Islet precursor cell (in vitro differentiated cells): Measurements from ENCODE around the gene RPTOR.

ENCODE experiments used
- DNase-seq: peaks from one replicate; pipeline ENCODE4 v3.0.0-alpha.2; 2018

The RPTOR gene

GRCh38 chr17:80544655-80545498, at the start of gene RPTOR:
TSS of gene RPTOR (plus strand) at chr17:80544838. CDS start at chr17:80545630, 792 bp downstream.
- DNase-seq = peak; percentile 96

GRCh38 chr17:80497726-80498241, 46.9 kb upstream of the RPTOR start:
- no peak for DNase-seq

DNA sequence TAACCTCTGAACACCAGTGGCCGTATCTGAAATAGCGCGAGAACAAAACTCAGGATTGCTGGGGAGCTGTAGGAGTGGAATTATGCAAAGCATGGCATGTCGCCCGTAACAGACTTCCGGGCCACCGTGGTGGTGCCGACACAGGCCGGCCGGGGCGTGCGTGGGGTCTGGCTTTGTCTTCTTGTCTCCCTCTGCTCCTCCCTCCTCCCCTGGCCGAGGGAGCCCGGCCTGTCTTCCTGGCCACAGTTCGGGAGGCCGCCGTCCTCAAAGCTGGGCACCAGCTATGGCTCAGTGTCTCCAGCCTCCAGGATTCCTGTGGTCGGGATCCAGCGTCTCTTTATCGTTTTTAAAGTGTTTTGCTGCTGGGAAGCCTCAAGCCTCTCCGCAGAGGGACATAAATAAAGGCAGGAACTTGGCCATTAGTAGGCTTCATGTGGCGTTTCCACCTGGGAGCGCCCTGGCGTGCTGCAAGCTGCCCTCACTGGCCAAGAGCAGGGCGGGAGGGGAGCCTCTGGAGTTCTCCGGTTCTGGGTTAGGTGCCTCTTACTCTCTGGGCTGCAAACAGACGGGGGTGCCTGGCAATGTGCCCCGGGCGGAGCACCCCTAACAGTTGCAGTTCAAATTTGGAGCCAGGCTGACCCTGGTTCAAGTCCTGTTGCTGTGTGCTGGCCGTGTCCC, 46.3 kb upstream of the RPTOR start:
- DNase-seq = peak; percentile 70

DNA sequence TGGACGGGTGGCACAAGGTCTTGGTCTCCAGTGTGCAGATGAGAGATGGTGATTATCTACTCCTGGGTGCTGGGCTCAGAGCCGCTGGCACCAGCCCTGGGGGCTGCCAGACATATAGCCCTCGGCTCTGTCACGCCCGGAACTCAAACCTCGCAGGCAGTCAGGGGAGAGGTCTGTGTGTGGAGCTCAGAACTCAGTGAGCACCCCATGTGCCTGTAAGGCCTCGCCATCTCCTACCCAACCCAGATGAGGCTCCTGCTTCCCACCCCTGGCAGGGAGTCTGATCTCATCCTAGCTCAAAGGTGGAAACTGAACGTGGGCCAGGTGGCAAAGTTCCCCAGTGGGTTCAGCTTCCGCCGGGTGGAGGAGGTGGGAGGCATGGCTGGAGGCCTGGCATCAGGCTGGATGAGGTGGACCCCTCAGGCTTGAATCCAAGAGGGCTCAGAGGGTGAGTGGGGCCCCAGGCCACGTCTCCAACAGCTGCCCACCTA, 45.7 kb upstream of the RPTOR start:
- DNase-seq = no peak

- no peak for DNase-seq
These were observed 45.1 kb upstream of the RPTOR start for GRCh38 chr17:80499560-80499959.

GRCh38 chr17:80499961-80500665, 44.5 kb upstream of the RPTOR start:
- DNase-seq = no peak

DNA sequence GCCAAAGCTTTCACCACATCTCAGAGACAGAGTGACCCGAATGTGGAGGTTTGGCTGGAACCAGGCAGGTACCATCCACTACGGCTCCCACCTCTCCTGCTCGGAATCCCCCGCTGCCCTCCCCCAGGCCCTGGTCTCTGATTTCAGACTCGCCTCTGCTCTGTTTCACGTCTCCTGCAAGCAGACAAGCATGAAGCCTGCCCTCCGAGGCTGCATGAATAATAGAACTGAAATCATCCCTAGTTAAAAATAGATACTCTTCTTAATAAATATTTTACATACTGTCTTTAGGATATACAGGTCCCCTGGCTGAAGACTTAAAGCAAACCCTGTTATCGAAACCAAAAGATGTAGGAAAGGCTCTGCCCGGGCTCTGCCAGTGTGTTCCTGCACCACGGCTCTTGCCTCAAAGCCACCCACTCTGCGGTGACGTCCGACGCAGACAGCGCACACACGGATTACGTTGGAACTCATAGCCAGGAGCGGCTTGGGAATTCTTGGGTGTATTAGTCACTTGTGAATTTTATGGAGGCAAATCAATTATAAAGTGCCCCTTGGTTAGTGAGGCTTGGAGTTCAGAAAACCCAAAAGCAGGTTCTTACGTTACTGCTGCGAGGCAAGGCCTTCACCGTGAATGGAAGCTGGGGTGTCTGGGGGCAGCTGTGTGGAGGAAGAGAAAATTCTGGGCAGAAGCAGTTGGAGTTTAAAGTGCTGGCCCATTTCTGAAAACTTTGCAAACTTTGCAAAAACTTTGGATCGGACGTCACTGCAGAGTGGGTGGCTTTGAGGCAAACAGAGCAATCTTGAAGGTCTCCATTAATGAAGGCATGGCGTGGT, 42.7 kb upstream of the RPTOR start:
- DNase-seq = no peak

- no peak for DNase-seq
These were observed 42.1 kb upstream of the RPTOR start for GRCh38 chr17:80502578-80502877.

- no peak for DNase-seq
These were observed 41.6 kb upstream of the RPTOR start for GRCh38 chr17:80503031-80503430.

DNA sequence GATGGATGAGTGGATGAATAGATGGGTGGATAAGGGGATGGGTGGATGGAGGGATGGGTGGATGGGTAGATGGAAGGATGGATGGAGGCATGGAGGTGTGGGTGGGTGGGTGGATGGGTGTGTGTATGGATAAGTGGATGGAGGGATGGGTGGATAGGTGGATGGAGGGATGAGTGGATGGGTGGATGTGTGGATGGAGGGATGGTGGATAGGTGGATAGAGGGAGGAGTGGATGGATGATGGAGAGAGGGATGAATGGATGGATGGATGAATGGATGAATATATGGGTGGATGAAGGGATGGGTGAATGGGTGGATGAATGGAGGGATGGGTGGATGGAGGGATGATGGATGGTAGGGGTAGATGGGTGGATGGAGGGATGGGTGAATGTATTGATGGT, 40.7 kb upstream of the RPTOR start:
- no peak for DNase-seq

GRCh38 chr17:80504686-80505413, 39.8 kb upstream of the RPTOR start:
- peak; percentile 84 for DNase-seq

DNA sequence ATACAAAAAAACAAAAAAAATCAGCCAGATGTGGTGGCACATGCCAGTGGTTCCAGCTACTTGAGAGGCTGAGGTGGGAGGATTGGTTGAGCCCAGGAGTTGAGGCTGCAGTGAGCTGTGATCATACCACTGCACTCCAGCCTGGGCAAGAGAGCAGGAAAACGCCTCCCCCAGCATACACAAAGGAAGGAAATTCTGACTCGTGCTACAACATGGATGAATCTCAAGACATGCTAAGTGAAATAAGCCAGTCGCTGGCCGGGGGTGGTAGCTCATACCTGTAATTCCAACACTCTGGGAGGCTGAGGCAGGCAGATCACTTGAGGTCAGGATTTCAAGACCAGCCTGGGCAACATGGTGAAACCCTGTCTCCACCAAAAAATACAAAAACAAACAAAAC, 37.5 kb upstream of the RPTOR start:
- DNase-seq = peak; percentile 74

DNA sequence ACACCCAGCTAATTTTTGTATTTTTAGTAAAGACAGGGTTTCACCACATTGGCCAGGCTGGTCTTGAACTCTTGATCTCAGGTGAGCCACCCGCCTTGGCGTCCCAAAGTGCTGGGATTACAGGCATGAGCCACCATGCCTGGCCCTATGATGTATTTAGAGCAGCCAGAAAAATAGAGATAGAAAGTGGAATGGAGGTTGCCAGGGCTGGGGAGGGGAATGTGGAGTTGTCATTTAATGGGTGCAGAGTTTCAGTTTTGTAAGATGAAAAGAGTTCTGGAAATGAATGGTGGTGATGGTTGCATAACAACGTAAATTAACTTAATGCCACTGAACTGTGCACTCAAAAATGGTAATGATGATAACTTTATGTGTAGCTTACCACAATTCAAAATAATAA, 36.7 kb upstream of the RPTOR start:
- DNase-seq = no peak

DNA sequence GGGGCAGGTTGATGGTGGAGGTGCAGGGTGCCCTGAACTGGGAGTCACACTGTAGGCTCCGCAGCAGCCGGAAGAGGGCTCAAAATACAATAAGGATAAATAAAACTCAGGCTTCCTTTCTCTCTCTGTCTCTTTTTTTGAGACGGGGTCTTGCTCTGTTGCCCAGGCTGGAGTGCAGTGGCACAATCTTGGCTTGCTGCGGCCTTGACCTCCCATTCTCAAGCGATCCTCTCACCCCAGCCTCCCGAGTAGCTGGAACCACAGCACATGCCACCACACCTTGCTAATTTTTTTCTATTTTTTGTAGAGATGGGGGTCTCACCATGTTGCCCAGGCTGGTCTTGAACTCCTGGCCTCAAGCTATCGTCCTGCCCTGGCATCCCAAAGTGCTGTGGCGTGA, 35.3 kb upstream of the RPTOR start:
- no peak for DNase-seq

GRCh38 chr17:80510132-80510531, 34.5 kb upstream of the RPTOR start:
- no peak for DNase-seq

DNA sequence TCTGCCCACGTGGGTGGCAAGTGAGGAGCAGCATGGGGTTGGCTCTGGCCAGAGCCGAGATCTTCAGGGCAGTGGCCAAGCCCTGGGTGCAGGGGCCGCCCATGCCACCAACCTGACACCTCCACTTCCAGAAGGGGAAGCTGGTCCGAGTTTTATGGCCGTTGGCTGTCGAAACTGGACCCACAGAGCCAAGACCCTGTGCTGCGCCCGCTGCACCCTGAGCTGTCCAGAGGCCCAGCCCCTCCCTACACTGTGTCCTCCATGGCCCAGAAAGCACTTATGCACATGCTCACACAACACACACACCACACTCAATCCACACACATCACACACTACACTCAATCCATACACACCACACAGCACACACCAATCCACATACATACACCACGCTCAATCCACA, 33.9 kb upstream of the RPTOR start:
- no peak for DNase-seq

GRCh38 chr17:80511222-80512180, 33.1 kb upstream of the RPTOR start:
- peak; percentile 66 for DNase-seq

DNA sequence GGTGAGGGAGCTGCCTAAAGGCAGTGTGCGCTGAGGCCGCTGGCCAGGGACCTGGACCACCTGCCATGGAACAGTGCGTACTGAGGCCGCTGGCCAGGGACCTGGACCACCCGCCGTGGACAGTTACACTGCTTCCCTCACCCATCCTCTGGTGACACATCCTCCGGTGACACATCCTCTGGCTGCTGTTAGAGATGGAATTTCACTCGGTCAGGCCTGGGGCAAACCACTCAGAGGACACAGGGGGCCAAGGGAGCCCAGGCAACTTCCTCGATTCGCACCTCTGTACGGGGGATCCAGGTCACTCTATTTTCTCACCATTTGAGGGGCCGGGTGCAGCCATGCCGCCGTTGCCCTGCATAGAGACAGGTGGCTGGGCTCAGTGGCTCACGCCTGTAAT, 32.4 kb upstream of the RPTOR start:
- peak; percentile 74 for DNase-seq

DNA sequence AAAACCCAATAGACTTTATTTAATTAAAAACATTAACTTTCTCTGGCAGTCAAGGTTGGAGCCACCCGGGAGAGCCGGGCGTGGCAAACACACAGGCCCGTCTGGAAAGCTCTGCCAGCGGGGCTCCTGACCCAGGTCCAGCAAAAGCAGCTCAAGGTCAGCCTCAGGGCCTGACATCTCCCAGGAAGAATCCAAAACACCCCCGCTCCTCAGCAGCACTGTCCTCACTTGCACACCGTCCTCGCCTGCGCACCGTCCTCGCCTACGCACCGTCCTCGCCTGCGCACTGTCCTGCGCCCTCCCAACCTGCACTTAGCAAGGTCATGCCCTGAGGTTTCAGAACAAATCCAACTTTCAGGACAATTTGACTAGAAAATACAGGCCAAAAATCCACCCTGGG, 31.4 kb upstream of the RPTOR start:
- DNase-seq = no peak

- no peak for DNase-seq
These were observed 30.7 kb upstream of the RPTOR start for GRCh38 chr17:80513892-80514291.
